ENCODE results near the gene MYO1D.

GRCh38 chr17:32876417-32877163 lies at the start of gene MYO1D:
- peak; percentile 29 for TF ChIP-seq CTCF (IDR thresholded peaks at IDR 0.05; ENCODE audit: low read depth, low read length, missing input control)
- no peak for TF ChIP-seq FOXA1 (IDR thresholded peaks at IDR 0.05)
- TF ChIP-seq MAX (IDR thresholded peaks at IDR 0.05): no peak
- no peak for TF ChIP-seq YY1 (IDR thresholded peaks at IDR 0.05)
- TF ChIP-seq RXRA (IDR thresholded peaks at IDR 0.05): no peak
- no peak for TF ChIP-seq REST (IDR thresholded peaks at IDR 0.05)
- no peak for TF ChIP-seq SP1 (IDR thresholded peaks at IDR 0.05)
- TF ChIP-seq EGR1 (IDR thresholded peaks at IDR 0.05; ENCODE audit: low read depth in 2 of 2): peak in 1 of 2 donors; percentile 55

Data from liver (tissue), 3 donors.